ENCODE data around the gene DPCD. TPM values are rescaled to one million over a fixed set of nuclear protein-coding genes. Genes with fewer than 3 reads are reported as not detected.

The DPCD gene
- total and polyA plus RNA-seq, 11 donors, result 16.3 to 42.9 (median 23.8) TPM

- peak in 1 of 4 donors; percentile 3 for ATAC-seq
- Histone ChIP-seq H3K27me3 (peaks cover 10 to 62% (median 49%) of the 10 kb centered on the region in 9 donors), H3K27ac (no peak overlapping the region), H3K4me1 (peaks cover 0 to 28% (median 16%) of the 10 kb centered on the region in 12 donors), H3K9me3 (no peaks in the 10 kb centered on the region), H3K36me3 (no peaks in the 10 kb centered on the region), H3K4me3 (peak overlapping the region in 10 of 12 donors; percentile 4 to 46 (median 31))
- intact Hi-C loops (cut with DNase I), result loop anchor here in 7 of 10 donors (5.0 to 10.0 kb wide), 6 partner anchors 262 to 404 kb away; no protein-coding TSS in a partner anchor
- 8 to 15% (median 11%) methylated on average over 36 to 59 of the region's 59 CpGs for WGBS, 4 donors
- peak in 1 of 5 donors; percentile 56 for DNase-seq
- TF ChIP-seq POLR2A (IDR thresholded peaks at IDR 0.05), result no peak
- no peak for TF ChIP-seq CTCF (IDR thresholded peaks at IDR 0.05)
Measured at GRCh38 chr10:101566333-101567164, 21.6 kb upstream of the DPCD start.

- TF ChIP-seq CTCF (IDR thresholded peaks at IDR 0.05), result no peak
- TF ChIP-seq POLR2A (IDR thresholded peaks at IDR 0.05), result no peak
- WGBS, 4 donors, result 62 to 78% (median 69%) methylated on average over 7 of the region's 7 CpGs
- H3K4me1 ChIP-seq, result peaks cover 0 to 28% (median 16%) of the 10 kb centered on the region in 12 donors
- ATAC-seq (no peak), DNase-seq (peak in 1 of 5 donors; percentile 33)
- H3K36me3 ChIP-seq, result no peaks in the 10 kb centered on the region
- peaks cover 10 to 62% (median 49%) of the 10 kb centered on the region in 9 donors for H3K27me3 ChIP-seq
- H3K27ac ChIP-seq, result no peak overlapping the region
- no peak overlapping the region for H3K4me3 ChIP-seq
- intact Hi-C loops (cut with DNase I), result loop anchor here in 8 of 10 donors (2.0 to 10.0 kb wide), 8 partner anchors 263 to 407 kb away; no protein-coding TSS in a partner anchor
- peaks cover 0 to 3% (median 1%) of the 10 kb centered on the region in 12 donors for H3K9me3 ChIP-seq
Measured at GRCh38 chr10:101567165-101568006, 20.7 kb upstream of the DPCD start.

- Histone ChIP-seq H3K4me1 (peaks cover 0 to 28% (median 16%) of the 10 kb centered on the region in 12 donors), H3K4me3 (no peak overlapping the region), H3K36me3 (no peaks in the 10 kb centered on the region), H3K27ac (no peak overlapping the region), H3K9me3 (peaks cover 0 to 11% (median 9%) of the 10 kb centered on the region in 12 donors), H3K27me3 (peaks cover 10 to 61% (median 49%) of the 10 kb centered on the region in 9 donors)
- ATAC-seq (no peak), DNase-seq (peak in 1 of 5 donors; percentile 28)
- TF ChIP-seq CTCF (IDR thresholded peaks at IDR 0.05), result no peak
- no peak for TF ChIP-seq POLR2A (IDR thresholded peaks at IDR 0.05)
- WGBS, 4 donors, result 84 to 92% (median 88%) methylated on average over 16 to 17 of the region's 17 CpGs
- intact Hi-C loops (cut with DNase I), result loop anchor here in 8 of 10 donors (2.0 to 10.0 kb wide), 8 partner anchors 263 to 407 kb away; no protein-coding TSS in a partner anchor
Measured at GRCh38 chr10:101568054-101568745, 19.9 kb upstream of the DPCD start.
